NCI-H2227 treated with DMSO at 0.1 percent for 48 hours (cell line): ENCODE results near the gene DDX59.

Experiments used
- DNase-seq: peaks from one replicate; lab custom pipeline; 2025; lab: John Stamatoyannopoulos, UW

The DDX59 gene

GRCh38 chr1:200669314-200670241 lies at the start of gene DDX59:
Gene DDX59, minus strand, starts transcription at chr1:200669907. Its CDS starts 3,167 bp downstream, at chr1:200666740.
- peak; percentile 94 for DNase-seq

DNA sequence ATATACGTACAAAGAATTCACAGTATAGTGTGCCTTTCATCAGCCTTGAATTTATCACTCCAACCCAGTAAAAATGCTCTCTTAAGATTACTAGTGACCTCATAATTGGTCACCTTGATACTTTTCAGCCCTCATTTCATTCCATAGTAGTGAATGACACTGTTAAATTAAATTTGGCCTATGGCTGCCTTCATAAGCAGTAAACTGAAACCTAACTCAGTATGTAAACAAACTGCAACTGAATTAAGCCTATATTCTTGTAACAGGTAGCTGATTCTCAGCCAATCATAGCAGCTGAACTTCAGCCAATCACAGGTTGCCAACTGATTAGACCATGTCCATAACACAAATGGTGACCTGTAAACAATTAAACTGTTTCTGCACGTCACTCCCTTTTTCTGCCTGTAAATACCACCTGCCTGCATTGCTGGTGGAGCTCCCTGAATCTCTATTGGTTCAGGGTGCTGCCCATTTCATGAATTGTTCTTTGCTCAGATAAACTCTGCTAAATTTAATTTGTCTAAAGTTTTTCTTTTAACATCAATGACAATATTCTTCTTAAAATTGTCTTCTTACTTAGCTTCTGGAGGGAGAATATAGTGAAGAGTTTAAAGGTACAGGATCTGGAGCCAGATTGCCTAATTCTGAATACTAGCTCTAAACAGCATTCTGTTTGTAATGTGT lies 44.9 kb upstream of the DDX59 start:
- no peak for DNase-seq

- no peak for DNase-seq
Measured at GRCh38 chr1:200710166-200710565, 40.5 kb upstream of the DDX59 start.

- DNase-seq = no peak
Measured at GRCh38 chr1:200708769-200709168, 39.1 kb upstream of the DDX59 start.

DNA sequence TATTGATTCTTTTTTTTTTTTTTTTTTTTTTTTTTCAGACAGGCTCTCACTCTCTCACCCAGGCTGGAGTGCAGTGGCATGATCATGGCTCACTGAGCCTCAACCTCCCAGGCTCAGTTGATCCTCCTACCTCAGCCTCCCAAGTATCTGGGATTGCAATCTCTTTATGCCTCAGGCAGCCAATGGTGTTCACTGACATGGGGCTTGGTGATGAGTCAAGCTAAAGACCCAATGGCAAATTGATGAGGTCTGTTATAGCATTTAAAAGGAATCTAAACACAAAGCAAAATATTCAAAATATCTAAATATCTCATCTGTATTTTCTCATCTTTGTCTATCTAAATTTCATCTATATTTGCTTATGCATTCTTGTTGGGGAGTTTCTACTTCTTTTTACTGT lies 38.5 kb upstream of the DDX59 start:
- DNase-seq = no peak

DNA sequence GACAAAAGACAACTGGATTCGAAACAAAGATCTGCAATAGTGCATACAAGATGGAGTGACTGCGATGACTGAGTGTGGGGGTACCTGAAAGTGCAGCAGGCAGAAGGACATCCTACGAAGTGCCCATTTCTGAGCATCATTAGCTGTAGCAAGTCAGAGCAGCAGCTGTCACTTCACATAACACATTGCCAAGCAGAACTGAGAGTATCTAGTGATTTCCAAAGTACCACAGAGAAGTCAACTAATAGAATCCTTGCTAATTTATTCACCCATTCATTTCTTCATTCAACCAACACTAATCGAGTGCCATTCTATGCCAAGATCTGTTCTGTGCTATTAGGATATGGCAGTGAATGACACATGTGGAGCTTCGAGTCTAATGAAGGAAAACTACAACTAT lies 37.4 kb upstream of the DDX59 start:
- DNase-seq = no peak

DNA sequence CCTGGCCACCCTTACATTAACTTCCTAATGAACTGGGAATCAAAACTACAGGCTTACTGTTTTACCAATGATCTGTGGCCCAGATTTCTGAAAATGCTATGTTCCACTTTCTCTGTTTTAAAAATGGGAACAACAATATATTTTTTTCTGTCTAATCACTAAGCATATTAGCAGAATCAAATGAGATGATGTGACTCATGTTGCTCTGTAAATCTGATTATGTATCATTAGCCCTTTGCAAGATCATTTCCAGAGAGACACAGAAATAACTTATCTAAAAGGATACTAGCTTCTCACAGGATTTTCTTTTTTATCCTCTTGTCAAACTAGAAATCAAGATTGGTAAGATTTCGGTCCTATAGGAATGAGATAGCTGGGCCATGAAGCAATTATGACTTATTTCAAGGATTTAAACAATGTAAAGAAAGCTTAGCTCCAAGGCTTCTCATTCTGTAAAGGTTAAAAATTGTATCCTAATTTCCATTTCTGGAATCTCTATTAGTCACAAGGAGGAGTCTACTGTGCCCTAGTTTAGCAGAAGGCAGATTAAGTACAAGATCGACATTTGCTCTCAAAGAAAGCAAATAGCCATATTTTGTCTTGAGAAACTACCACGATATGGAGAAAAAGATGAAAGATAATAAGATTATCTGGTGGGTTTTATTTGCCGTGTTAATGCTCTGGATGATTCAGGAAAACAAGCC lies 36.6 kb upstream of the DDX59 start:
- no peak for DNase-seq

DNA sequence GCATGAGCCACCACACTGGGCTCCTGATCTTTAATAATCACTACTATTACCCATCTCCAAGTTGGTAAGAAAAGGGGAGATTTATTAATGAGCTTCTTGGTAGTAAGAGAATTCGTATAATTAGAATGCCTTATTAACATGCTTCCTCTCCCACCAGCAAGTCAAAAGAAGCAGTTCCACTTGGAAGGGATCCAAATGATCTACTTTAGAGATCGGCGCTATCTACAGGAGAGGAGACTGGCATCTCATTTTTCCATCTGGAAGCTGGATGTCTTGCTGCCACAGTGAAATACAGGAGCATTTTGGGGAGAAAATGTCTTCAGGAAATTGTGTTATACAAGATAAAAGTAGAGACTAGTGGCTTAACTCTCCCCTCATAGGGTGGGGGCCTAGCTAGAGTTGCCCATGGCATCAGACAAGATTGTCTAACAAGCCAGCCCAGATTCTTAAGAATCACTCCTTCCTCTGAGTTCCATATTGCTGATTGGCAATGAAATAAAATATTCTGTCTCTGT lies 35.3 kb upstream of the DDX59 start:
- no peak for DNase-seq

- no peak for DNase-seq
Measured at GRCh38 chr1:200699871-200700270, 30.2 kb upstream of the DDX59 start.

- no peak for DNase-seq
Measured at GRCh38 chr1:200694738-200695137, 25.0 kb upstream of the DDX59 start.

DNA sequence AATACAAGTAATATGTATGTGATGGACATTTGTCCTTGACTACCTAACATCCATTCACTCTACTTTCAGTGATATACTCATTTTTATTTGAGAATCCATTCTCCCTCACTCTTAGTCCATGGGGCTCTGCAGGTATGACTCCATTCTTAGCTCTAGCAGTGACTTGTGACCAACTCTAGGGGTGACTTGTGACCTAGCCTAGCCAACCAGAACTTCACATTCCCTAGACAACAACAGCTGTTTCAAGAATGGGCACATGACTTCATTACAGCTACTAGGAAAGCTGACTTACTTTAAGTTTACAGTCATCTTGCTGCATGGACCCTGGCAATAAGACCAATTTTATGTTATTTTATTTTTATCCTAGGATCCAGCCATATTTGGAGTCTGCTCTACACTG lies 23.6 kb upstream of the DDX59 start:
- DNase-seq = no peak

DNA sequence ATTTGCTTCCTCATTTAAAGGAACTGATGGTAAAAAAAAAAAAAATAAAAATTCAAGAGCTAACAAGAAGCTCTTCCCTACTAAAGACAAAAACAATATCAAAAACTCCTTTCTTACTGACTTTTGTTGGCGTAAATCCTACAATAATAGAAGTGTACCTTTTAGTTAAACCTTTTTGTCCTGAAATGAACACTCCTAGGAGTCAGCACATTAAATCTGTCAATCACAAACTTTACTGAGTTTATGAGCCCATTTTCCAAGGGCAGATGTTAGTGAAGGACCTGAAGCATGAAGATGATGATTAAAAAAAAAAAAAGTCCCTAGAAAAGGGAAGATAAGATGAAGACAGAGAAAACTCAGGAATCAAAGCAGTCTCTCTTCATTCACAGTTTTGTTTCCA lies 22.6 kb upstream of the DDX59 start:
- no peak for DNase-seq

DNA sequence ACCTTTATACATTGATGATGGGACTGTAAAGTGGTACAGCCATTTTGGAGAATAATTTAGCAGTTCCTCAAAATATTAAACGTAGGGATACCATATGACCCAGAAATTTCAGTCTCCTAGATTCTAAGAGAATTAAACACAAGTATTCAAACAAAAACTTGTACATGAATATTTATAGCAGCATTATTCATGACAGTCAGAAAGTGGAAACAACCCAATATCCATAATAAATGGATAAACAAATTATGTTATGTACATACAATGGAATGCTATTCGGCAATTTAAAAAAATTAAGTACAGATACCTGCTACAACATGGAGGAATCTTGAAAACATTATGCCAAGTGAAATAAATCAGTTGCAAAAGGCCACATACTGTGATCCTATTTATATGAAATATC lies 16.9 kb upstream of the DDX59 start:
- no peak for DNase-seq

DNA sequence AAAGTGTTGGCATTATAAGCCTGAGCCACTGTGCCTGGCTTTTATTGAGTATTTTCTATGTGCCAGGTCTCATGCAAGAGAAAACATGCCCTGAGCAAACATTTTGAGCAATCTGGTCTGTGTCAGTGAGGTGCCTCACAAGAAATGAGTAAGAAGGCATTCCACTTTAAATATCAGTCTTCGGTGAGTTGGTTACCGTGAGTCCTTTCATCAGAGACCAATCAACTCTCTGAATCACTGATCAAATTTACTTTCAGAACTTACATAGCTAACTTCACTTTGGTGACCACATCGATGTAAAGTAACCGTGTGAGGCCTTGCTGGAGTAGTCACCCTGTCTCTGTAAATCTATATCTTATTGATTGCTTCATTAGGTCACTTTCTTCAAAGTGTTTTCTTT lies 14.3 kb upstream of the DDX59 start:
- DNase-seq = no peak

DNA sequence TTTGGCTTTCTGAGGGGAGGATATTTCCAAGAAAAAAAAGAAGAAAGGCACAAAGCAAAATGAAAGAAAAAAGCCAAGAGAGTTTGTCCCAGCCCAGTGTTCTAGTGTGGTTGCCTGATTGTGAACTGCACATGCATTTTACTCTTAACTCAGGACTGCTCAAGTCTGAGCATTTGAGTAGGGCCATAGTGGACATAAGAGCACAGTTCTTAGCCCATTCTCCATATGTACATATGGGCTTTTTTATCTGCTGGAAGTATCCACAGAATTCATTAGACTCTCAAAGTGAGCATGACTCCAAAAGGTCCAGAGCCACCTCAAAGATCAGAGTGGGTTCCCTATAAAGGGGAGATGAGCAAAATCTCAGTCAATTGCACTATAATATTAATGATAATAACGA lies 13.6 kb upstream of the DDX59 start:
- DNase-seq = no peak

DNA sequence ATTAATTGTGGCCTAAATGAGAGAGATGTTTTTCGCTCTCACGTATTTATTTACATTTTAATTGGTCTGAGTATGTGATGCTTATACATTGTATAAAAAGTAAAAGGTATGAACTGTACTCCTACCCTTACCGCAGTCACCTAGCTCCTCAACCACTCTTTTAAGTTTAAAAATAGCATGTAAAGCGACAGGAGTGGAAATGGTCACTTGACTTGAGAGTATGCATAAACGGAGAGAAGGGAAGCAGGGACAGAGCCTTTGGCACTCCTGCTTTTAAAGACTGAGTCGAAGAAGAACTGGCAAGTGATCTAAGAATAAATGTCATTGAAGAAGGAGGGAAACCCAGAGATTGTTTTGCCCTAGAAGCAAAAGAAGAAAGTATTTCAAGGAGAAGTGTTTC lies 11.5 kb upstream of the DDX59 start:
- no peak for DNase-seq

GRCh38 chr1:200676829-200677228 lies 7.1 kb upstream of the DDX59 start:
- no peak for DNase-seq

DNA sequence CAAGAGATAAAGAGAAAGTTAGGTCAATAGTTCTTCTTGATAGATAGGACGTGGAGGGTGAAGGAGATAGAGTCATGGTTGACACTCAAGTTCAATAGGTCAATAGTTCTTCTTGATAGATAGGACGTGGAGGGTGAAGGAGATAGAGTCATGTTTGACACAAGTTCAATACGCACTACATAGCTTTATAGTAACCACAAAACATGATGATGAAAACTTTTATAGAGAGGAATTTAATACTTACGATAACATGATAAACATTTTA lies 5.8 kb upstream of the DDX59 start:
- no peak for DNase-seq

DNA sequence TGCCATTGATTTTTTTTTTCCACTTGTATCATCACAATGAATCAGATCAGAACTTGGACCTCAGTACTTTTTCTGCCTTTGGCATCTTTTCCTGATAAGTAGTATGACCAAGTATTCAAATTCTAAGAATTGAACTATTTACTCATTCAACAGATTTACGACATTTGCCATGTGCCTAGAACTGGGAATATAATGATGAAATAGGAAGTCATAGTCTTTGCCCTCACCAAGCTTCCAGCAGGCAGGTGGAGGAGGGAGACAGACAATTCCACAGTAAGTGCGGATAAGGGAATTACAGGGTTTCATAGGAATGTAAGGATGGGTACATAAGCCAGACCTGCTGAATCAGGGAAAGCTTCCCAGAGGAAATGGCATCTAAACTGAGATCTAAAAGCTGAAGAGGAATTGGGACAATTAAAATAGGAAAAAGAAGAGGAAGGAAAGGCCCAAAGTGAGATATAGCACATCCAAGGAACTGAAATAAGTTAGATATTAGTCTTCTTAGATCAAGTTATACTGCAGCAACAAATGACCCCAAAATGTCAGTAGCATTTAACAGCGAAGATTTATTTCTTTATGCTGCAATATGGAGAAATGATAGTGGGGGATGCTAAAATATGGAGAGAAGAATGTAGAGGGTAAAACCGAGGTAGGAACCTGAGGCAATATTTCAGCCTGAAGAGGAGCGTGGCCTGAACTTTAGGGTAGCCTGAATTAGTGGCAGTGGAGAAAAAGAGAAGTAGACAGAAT lies 5.3 kb upstream of the DDX59 start:
- DNase-seq = no peak

GRCh38 chr1:200673952-200674823 lies 4.5 kb upstream of the DDX59 start:
- DNase-seq = no peak

DNA sequence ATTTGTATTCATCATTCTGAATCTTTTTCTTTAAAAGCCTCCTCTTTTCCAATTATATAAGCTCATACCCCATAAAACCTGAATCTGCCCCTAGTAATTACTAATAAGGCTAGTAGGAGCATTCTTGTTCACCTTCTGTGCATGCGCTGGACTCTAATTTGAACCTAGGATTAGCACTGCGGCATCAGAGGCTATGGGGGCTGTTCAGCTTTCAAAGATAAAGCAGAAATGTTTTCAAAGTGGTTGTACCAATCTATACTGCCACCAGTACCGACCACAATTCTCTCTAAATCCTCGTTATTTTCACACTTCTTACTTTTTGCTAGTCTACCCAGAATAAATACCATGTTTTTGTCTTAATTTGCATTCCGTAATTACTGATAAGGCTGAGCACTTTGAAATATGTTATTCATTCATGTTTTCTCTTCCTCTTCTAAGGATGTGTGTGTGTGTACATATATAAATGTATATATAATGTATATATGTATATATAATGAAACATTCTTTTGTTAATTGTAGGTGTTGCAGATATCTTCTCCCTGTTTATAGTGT lies 1.6 kb upstream of the DDX59 start:
- DNase-seq = no peak
